Stimulated activated CD8-positive, alpha-beta memory T cell treated with anti-CD3 and anti-CD28 coated beads, Interleukin-12 subunit alpha, Interleukin-12 subunit beta, amount 100 ng/mL, for 4 hours (primary cell): Measurements from ENCODE around the gene FGD2.
A peak's percentile ranks its signal among the peaks of the same experiment; 100 is the strongest.
"Not testable (repeated sequence)": the region's sequence is repeated elsewhere in the genome, so short reads cannot be mapped to it uniquely, and the experiment has no call there.

Experiments
- DNase-seq: peaks from one replicate; pipeline ENCODE4 v3.0.0-alpha.2; 2020; ENCODE audit warnings: low read depth

Gene FGD2

GRCh38 chr6:36971921-36972673, 33.4 kb upstream of the FGD2 start:
- DNase-seq, result no peak

GRCh38 chr6:36973190-36973589, 32.3 kb upstream of the FGD2 start:
- DNase-seq, result no peak

GRCh38 chr6:36973647-36974046, 31.8 kb upstream of the FGD2 start:
- no peak for DNase-seq

- DNase-seq, result no peak
Measured at GRCh38 chr6:36975231-36976006, 30.0 kb upstream of the FGD2 start.

- no peak for DNase-seq
Measured at GRCh38 chr6:36976007-36976264, 29.5 kb upstream of the FGD2 start.

GRCh38 chr6:36976509-36976908, 28.9 kb upstream of the FGD2 start:
- no peak for DNase-seq

- no peak for DNase-seq
Measured at GRCh38 chr6:36976931-36977330, 28.5 kb upstream of the FGD2 start.

- no peak for DNase-seq
Measured at GRCh38 chr6:36977470-36977941, 27.9 kb upstream of the FGD2 start.

- no peak for DNase-seq
Measured at GRCh38 chr6:36978421-36979346, 26.8 kb upstream of the FGD2 start.

GRCh38 chr6:36979347-36979742, 26.1 kb upstream of the FGD2 start:
- no peak for DNase-seq

- DNase-seq, result no peak
Measured at GRCh38 chr6:36980129-36980528, 25.3 kb upstream of the FGD2 start.

GRCh38 chr6:36980876-36981619, 24.4 kb upstream of the FGD2 start:
- no peak for DNase-seq

GRCh38 chr6:36983538-36983937, 21.9 kb upstream of the FGD2 start:
- no peak for DNase-seq

GRCh38 chr6:36984581-36985416, 20.7 kb upstream of the FGD2 start:
- no peak for DNase-seq

GRCh38 chr6:36985417-36985807, 20.0 kb upstream of the FGD2 start:
- DNase-seq, result no peak

GRCh38 chr6:36985808-36986703, 19.4 kb upstream of the FGD2 start, which contains the start of gene MTCH1:
Gene MTCH1, minus strand, starts transcription at chr6:36986196. Its CDS starts 23 bp downstream, at chr6:36986173.
- peak; percentile 83 for DNase-seq

- DNase-seq, result no peak
Measured at GRCh38 chr6:36986704-36987047, 18.8 kb upstream of the FGD2 start.

- no peak for DNase-seq
Measured at GRCh38 chr6:36989264-36989663, 16.2 kb upstream of the FGD2 start.

GRCh38 chr6:36990401-36990800, 15.1 kb upstream of the FGD2 start:
- not testable (repeated sequence) for DNase-seq
